Dermis microvascular lymphatic vessel endothelial cell (primary cell): ENCODE data around the gene EXOG. TPM values are rescaled to one million over a fixed set of nuclear protein-coding genes. Genes with fewer than 3 reads are reported as not detected.

Experiments used
- DNase-seq, 2 donors: peaks; one replicate each; pipeline versions ENCODE4 v3.0.0 to v3.0.0-alpha.2; 2010; ENCODE audit warnings: low read depth in 2 of 2
- total RNA-seq: library from RNA; depleted of rRNA; stranded (reverse); fragments of >200 nt; gene quantifications from 2 replicates; pipeline ENCODE4 v1.2.1, GENCODE V29; 2014

The EXOG gene
- total RNA-seq, 1 donor from 2014 or later: 6.7 TPM

- no peak for DNase-seq
These were observed 49.8 kb downstream of the EXOG start for GRCh38 chr3:38545983-38546382.

- DNase-seq: no peak
These were observed 52.2 kb downstream of the EXOG start for GRCh38 chr3:38548154-38548931.

- no peak for DNase-seq
These were observed 52.9 kb downstream of the EXOG start for GRCh38 chr3:38549082-38549481.

GRCh38 chr3:38549486-38549885 is 53.3 kb downstream of the EXOG start:
- DNase-seq: no peak

- no peak for DNase-seq
These were observed 54.1 kb downstream of the EXOG start for GRCh38 chr3:38549957-38550840.

GRCh38 chr3:38551026-38551832 is 55.1 kb downstream of the EXOG start:
- DNase-seq: no peak

GRCh38 chr3:38552364-38552763 is 56.2 kb downstream of the EXOG start:
- DNase-seq: no peak

GRCh38 chr3:38553071-38553470 is 56.9 kb downstream of the EXOG start:
- no peak for DNase-seq

- no peak for DNase-seq
These were observed 58.1 kb downstream of the EXOG start for GRCh38 chr3:38554127-38554827.

GRCh38 chr3:38555149-38555840 is 59.2 kb downstream of the EXOG start:
- DNase-seq: no peak

GRCh38 chr3:38555926-38556325 is 59.8 kb downstream of the EXOG start:
- DNase-seq: no peak

GRCh38 chr3:38556640-38557358 is 60.7 kb downstream of the EXOG start:
- no peak for DNase-seq

- no peak for DNase-seq
These were observed 62.7 kb downstream of the EXOG start for GRCh38 chr3:38558864-38559263.

GRCh38 chr3:38560284-38560683 is 64.1 kb downstream of the EXOG start:
- DNase-seq: no peak

GRCh38 chr3:38560996-38561717 is 65.0 kb downstream of the EXOG start:
- DNase-seq: no peak

GRCh38 chr3:38561746-38562466 is 65.8 kb downstream of the EXOG start:
- DNase-seq: no peak

- DNase-seq: no peak
These were observed 66.4 kb downstream of the EXOG start for GRCh38 chr3:38562467-38562925.

- no peak for DNase-seq
These were observed 67.1 kb downstream of the EXOG start for GRCh38 chr3:38563070-38563885.
